Astrocyte of the cerebellum (primary cell): ENCODE data around the gene CTSC.

Source experiments
- DNase-seq: peaks from one replicate; pipeline ENCODE4 v3.0.0-alpha.2; 2011; ENCODE audit warnings: low read depth
- H3K4me3 ChIP-seq: 2 replicates; pipeline ENCODE4 v1.5.1; 2011; ENCODE audit warnings: mild to moderate bottlenecking, low read depth, low read length, moderate library complexity
- in situ Hi-C: cut with HindIII; loops from 2 replicates; pipeline ENCODE4 v1.10.0; 2017; ENCODE audit warnings: low sequenced_read_pairs
- TF ChIP-seq, protein P1 (sequence below): IDR thresholded peaks from 2 replicates; pipeline ENCODE4 v1.5.1; 2012; ENCODE audit warnings: low read length, low read depth, moderate library complexity, mild to moderate bottlenecking; ENCODE audit errors: missing control alignments

The CTSC gene

GRCh38 chr11:88266919-88267318 is 70.6 kb downstream of the CTSC start:
- no peak for DNase-seq
- no peak overlapping the region for H3K4me3 ChIP-seq
- in situ Hi-C loops = no loop called here
- TF ChIP-seq, protein P1, sequence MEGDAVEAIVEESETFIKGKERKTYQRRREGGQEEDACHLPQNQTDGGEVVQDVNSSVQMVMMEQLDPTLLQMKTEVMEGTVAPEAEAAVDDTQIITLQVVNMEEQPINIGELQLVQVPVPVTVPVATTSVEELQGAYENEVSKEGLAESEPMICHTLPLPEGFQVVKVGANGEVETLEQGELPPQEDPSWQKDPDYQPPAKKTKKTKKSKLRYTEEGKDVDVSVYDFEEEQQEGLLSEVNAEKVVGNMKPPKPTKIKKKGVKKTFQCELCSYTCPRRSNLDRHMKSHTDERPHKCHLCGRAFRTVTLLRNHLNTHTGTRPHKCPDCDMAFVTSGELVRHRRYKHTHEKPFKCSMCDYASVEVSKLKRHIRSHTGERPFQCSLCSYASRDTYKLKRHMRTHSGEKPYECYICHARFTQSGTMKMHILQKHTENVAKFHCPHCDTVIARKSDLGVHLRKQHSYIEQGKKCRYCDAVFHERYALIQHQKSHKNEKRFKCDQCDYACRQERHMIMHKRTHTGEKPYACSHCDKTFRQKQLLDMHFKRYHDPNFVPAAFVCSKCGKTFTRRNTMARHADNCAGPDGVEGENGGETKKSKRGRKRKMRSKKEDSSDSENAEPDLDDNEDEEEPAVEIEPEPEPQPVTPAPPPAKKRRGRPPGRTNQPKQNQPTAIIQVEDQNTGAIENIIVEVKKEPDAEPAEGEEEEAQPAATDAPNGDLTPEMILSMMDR = no peak

DNA sequence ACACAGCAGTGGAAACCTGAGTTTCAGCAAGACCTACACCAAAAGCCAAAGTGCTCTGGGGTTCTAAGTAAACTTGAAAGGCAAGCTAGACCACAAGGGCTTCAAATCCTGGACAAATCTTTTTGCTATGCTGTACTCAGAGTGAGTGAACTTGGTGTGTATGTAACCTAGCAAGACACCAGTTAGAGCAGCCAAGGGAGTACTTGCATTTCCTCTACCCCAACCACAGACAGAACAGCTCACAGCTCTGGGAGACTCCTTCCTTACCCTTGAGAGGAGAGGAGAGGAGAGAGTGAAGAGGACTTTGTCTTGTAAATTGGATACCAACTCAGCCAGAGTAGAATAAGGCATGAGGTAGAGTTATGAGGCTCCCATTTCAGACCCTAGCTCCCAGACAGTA is 71.4 kb downstream of the CTSC start:
- in situ Hi-C loops = no loop called here
- no peak for DNase-seq
- TF ChIP-seq, protein P1 = no peak
- no peak overlapping the region for H3K4me3 ChIP-seq

- DNase-seq = no peak
- in situ Hi-C loops = no loop called here
- H3K4me3 ChIP-seq = no peak overlapping the region
- TF ChIP-seq, protein P1 = no peak
These were observed 78.1 kb downstream of the CTSC start for GRCh38 chr11:88259431-88259830.

DNA sequence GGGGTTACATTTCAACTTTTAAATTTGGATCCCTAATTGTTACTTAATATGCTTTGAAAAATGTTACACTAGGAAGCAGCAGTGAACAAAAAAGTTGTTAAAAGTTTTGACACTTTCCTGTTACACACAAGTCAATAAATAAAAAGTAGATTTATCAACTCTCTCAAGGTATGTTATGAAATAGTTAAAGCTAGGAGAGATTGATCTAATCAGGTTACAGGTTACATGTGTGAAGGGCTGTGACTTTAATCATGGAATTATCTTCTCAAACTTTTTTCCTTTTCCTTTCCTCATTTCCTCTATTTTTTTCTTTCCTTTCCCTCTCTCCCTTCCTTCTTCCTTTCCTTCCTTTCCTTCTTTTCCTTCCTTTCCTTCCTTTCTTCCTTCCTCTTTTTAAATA is 85.3 kb downstream of the CTSC start:
- in situ Hi-C loops = no loop called here
- H3K4me3 ChIP-seq = no peak overlapping the region
- no peak for DNase-seq
- TF ChIP-seq, protein P1 = no peak

DNA sequence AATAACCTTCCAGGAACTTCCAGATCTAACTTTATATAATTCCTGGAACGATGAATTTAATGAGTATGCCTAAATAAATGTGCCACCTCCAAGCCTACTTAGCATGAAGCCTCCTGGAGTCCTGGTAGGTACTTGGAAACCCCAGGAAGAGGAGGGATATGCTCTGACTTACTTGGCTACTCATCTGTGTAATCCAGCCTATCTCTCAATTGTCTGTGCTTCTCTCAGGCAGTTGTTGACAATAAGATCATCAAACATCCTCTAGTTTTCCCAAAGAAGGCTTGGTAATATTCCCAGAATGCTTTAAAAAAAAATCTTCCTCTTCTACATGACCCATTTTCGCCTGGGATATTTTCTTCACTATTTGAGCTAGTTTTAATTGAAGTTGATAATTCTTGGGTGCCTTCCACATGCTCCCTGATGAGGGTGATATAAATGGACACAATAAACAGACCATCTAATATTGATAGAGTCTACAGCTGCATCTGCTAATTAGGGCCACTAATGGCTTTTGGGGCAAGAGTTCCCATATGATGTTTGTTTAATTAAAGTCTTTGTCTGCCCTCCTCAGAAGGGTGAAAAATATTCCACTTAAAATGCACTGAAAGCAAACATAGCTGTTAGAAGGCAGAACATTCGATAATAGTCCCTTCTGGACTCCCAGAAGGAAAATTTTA is 86.8 kb downstream of the CTSC start:
- TF ChIP-seq, protein P1 = no peak
- no peak for DNase-seq
- H3K4me3 ChIP-seq = no peak overlapping the region
- in situ Hi-C loops = no loop called here

- DNase-seq = no peak
- TF ChIP-seq, protein P1 = no peak
- H3K4me3 ChIP-seq = no peak overlapping the region
- in situ Hi-C loops = no loop called here
These were observed 87.8 kb downstream of the CTSC start for GRCh38 chr11:88249706-88250105.
